GM12878 (cell line): ENCODE data around the gene SYT8. TPM values are rescaled to one million over a fixed set of nuclear protein-coding genes. Genes with fewer than 3 reads are reported as not detected.

Source experiments
- ATAC-seq: fragments of 200-7000 bp; cut with Tn5 transposase; 3 replicates; pipeline ENCODE4 v1.9.1; 2020; ENCODE audit warnings: mild to moderate bottlenecking, moderate library complexity
- BruUV-seq: library from RNA; stranded (reverse); fragments of 400-500 nt; replicated peaks from 2 replicates; lab custom pipeline; 2021; lab: Mats Ljungman, UMichigan
- CTCF ChIA-PET: fragments of 300-600 bp; sonication (Branson Sonifier 250); formaldehyde crosslinking; extraction: SDS; loops from one replicate; lab custom pipeline; 2021; ENCODE audit warnings: inconsistent platforms; lab: Yijun Ruan, JAX
- POLR2A ChIA-PET: fragments of 350-600 bp; formaldehyde crosslinking; extraction: SDS; loops from one replicate; lab custom pipeline; 2021; ENCODE audit warnings: inconsistent platforms; lab: Charles Lee
- RAD21 ChIA-PET: fragments of 300-600 bp; sonication (Branson Sonifier 250); formaldehyde crosslinking; loops from one replicate; lab custom pipeline; 2023; ENCODE audit warnings: antibody characterized with exemption; ENCODE audit not compliant: unreplicated experiment; lab: Charles Lee
- SMC1A ChIA-PET: fragments of 300-600 bp; sonication (Branson Sonifier 250); formaldehyde crosslinking; loops from one replicate; lab custom pipeline; 2023; ENCODE audit not compliant: unreplicated experiment, uncharacterized antibody; lab: Charles Lee
- DNase-seq: peaks from one replicate; pipeline ENCODE4 v3.0.0-alpha.2; 2011; ENCODE audit warnings: low read depth, low spot score
- FAIRE-seq: peaks from 3 replicates; lab custom pipeline; 2011; peaks lifted over from hg19 to GRCh38; lab: Jason Lieb, UNC
- H2AFZ ChIP-seq: 2 replicates; pipeline ENCODE4 v1.6.0; 2011; ENCODE audit warnings: low read depth, low read length, control low read depth; ENCODE audit not compliant: control insufficient read depth
- H3K27ac ChIP-seq: 2 replicates; pipeline ENCODE4 v1.5.1; 2011; ENCODE audit warnings: control low read depth; ENCODE audit not compliant: control insufficient read depth, insufficient read depth
- H3K27me3 ChIP-seq, 2 experiments: replicated peaks in 1 of 2; 2 replicates each; pipeline versions ENCODE4 v1.6.0 to v1.6.1; 2011; ENCODE audit warnings: low read length in 1 of 2; ENCODE audit not compliant: control insufficient read depth in 2 of 2, insufficient read depth in 2 of 2
- H3K36me3 ChIP-seq, 2 experiments: 2 replicates each; pipeline ENCODE4 v1.5.1; 2011; ENCODE audit warnings: low read length in 1 of 2; ENCODE audit not compliant: control insufficient read depth in 2 of 2, insufficient read depth in 2 of 2
- H3K4me1 ChIP-seq: 2 replicates; pipeline ENCODE4 v1.6.1; 2011; ENCODE audit warnings: mild to moderate bottlenecking, low read length, moderate library complexity, mixed read lengths; ENCODE audit not compliant: control insufficient read depth, insufficient read depth
- H3K4me2 ChIP-seq: 2 replicates; pipeline ENCODE4 v1.6.0; 2011; ENCODE audit warnings: control low read depth; ENCODE audit not compliant: control insufficient read depth, insufficient read depth
- H3K4me3 ChIP-seq: fragments of 200-600 bp; sonication (generic); 2 replicates; pipeline ENCODE4 v1.5.1; 2016
- H3K79me2 ChIP-seq: 2 replicates; pipeline ENCODE4 v1.6.0; 2011; ENCODE audit warnings: low read length; ENCODE audit not compliant: control insufficient read depth, insufficient read depth
- H3K9ac ChIP-seq: 2 replicates; pipeline ENCODE4 v1.8.0; 2011; ENCODE audit warnings: low read length, control low read depth, mixed read lengths; ENCODE audit not compliant: control insufficient read depth, insufficient read depth
- H3K9me3 ChIP-seq: replicated peaks from 3 replicates; pipeline ENCODE4 v1.5.1; 2011; ENCODE audit warnings: mild to moderate bottlenecking, low read length; ENCODE audit not compliant: control insufficient read depth, insufficient read depth
- H4K20me1 ChIP-seq: 2 replicates; pipeline ENCODE4 v1.6.0; 2011; ENCODE audit not compliant: control insufficient read depth, insufficient read depth
- CREB1 ChIP-seq: IDR thresholded peaks from 2 replicates; pipeline ENCODE4 v1.6.1; 2012; ENCODE audit warnings: low read depth, mild to moderate bottlenecking, inconsistent platforms
- ESRRA ChIP-seq: IDR thresholded peaks from 2 replicates; pipeline ENCODE4 v1.6.1; 2012; ENCODE audit warnings: mild to moderate bottlenecking, low read length, improper control_type of control experiment
- GATAD2B ChIP-seq: fragments of 450-650 bp; conservative IDR thresholded peaks from 2 replicates; pipeline ENCODE4 v1.6.1; 2017; ENCODE audit warnings: low read depth, mild to moderate bottlenecking, moderate library complexity
- NR2C1 ChIP-seq: fragments of 450-650 bp; IDR thresholded peaks from 2 replicates; pipeline ENCODE4 v1.6.1; 2017; ENCODE audit warnings: antibody characterized with exemption, mild to moderate bottlenecking, moderate library complexity
- PAX8 ChIP-seq: fragments of 450-650 bp; IDR thresholded peaks from 2 replicates; pipeline ENCODE4 v1.6.1; 2017; ENCODE audit warnings: mild to moderate bottlenecking, moderate library complexity
- POLR2AphosphoS5 ChIP-seq: IDR thresholded peaks from 2 replicates; pipeline ENCODE4 v1.6.1; 2011; ENCODE audit warnings: mild to moderate bottlenecking, low read length, inconsistent platforms
- POU2F2 ChIP-seq: IDR thresholded peaks from 3 replicates; pipeline ENCODE4 v1.6.1; 2011; ENCODE audit warnings: low read depth, mild to moderate bottlenecking, low read length, borderline replicate concordance
- ZNF592 ChIP-seq: fragments of 450-650 bp; IDR thresholded peaks from 2 replicates; pipeline ENCODE4 v1.6.1; 2017; ENCODE audit warnings: mild to moderate bottlenecking, moderate library complexity
- WGBS: methylation state at CpG from one replicate; pipeline ENCODE4 v1.1.6; 2016; ENCODE audit warnings: low lambda C conversion rate; ENCODE audit not compliant: insufficient replicate concordance, insufficient coverage; ENCODE audit errors: missing lambda C conversion rate; 5-methylcytosine and 5-hydroxymethylcytosine counted together
- in situ Hi-C: fragments of 300-500 bp; cut with MboI; formaldehyde crosslinking; loops from 9 replicates; pipeline ENCODE4 v1.14.3; 2018; ENCODE audit warnings: mixed read lengths
- intact Hi-C: fragments of 100-400 bp; cut with micrococcal nuclease; formaldehyde crosslinking; loops from one replicate; pipeline ENCODE4 v1.14.2; 2022; ENCODE audit not compliant: unreplicated experiment
- polyA plus RNA-seq, 11 experiments: library from polyadenylated mRNA; depleted of rRNA in 4 of 11; unstranded in 6 of 11; stranded (reverse) in 5 of 11; fragments of >200 nt; fragmentation: Nextera tagmentation in 4 of 11; fragmentation: Illumina TruSeq in 1 of 11; extraction: Ambion mirVana in 4 of 11; extraction: Trizol in 1 of 11; gene quantifications; 1 replicate in 1 of 11; 2 replicates in 10 of 11; pipeline versions ENCODE4 v1.2.1 to v1.2.3, GENCODE V29; 2011 to 2016; ENCODE audit warnings: inconsistent platforms in 2 of 11, missing spikeins in 2 of 11, low read depth in 1 of 11
- total RNA-seq, 4 experiments: library from RNA; depleted of rRNA in 3 of 4; stranded (reverse); fragments of >200 nt in 3 of 4; fragmentation: Illumina TruSeq in 1 of 4; extraction: Trizol in 1 of 4; gene quantifications; 2 replicates each; pipeline versions ENCODE4 v1.2.1 to v1.2.3, GENCODE V29; 2013 to 2021
- TF ChIP-seq, protein P1 (sequence below): IDR thresholded peaks from 2 replicates; pipeline ENCODE4 v1.6.1; 2011; ENCODE audit warnings: borderline replicate concordance, low read depth, mild to moderate bottlenecking, moderate library complexity, mixed read lengths, low read length; ENCODE audit not compliant: insufficient read depth; ENCODE audit errors: extremely low read length

SYT8 gene
- total and polyA plus RNA-seq, 10 of the 15 experiments (the other 5 are each of a cell fraction or from before 2014, with no cell fraction given): 0.44 TPM; not detected in 9

GRCh38 chr11:1840780-1841480, 6.1 kb downstream of the SYT8 start (continued):
- TF ChIP-seq GATAD2B (no peak), POU2F2 (no peak), PAX8 (no peak), CREB1 (no peak), NR2C1 (no peak)

DNA sequence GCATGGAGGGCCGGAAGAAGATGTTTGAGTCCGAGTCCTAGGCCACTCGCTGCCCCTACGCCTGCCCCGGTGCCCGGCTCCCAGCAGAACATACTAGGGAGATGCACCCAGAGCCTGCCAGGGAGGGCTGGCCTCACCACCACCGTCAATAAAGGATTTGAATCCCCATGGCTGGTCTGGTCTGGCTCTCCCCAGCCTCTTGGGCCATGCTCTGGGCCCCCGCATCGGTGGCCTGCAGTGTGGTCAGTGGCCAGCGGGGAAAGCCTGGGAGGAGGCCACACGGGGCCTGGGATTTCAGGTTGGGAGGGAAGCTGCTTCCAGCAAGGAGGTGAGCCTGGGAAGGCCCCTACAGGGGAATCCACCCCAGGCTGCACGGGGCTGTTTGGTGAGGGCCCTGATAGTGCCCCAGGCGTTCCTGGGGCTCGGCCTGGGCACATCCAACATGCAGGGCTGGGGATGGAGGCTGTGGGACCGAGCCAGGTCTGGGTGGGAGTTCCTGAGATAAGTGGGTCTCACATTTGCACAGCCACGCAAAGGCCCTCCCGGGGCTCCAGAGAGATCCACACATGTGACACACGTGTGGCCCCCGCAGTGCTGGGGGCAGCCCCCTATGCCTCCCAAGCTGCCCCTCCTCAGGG, 6.8 kb downstream of the SYT8 start:
- FAIRE-seq: no peak
- WGBS: 73% methylated on average over 19 of the region's 19 CpGs
- ChIA-PET SMC1A (interaction anchor here (1.4 kb wide), 1 partner anchor 14 kb away, joined by 3 read pairs; no protein-coding TSS in a partner anchor), POLR2A (no interaction called here)
- BruUV-seq: no TSS peak
- Histone ChIP-seq H2AFZ (no peak overlapping the region), H3K4me1 (peaks cover 31% of the 10 kb centered on the region)
- no peak for TF ChIP-seq ZNF592
- TF ChIP-seq POLR2AphosphoS5: no peak
- TF ChIP-seq ESRRA: no peak
- TF ChIP-seq, protein P1, sequence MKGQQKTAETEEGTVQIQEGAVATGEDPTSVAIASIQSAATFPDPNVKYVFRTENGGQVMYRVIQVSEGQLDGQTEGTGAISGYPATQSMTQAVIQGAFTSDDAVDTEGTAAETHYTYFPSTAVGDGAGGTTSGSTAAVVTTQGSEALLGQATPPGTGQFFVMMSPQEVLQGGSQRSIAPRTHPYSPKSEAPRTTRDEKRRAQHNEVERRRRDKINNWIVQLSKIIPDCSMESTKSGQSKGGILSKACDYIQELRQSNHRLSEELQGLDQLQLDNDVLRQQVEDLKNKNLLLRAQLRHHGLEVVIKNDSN: peak; percentile 1
- TF ChIP-seq, all 136 proteins: peak for 1
- Histone ChIP-seq H3K9me3 (no peaks in the 10 kb centered on the region), H3K4me3 (no peak overlapping the region), H3K79me2 (no peaks in the 10 kb centered on the region), H3K27ac (no peak overlapping the region), H3K27me3 (no peaks in the 10 kb centered on the region; a peak in 1 of 4 replicates), H3K36me3 (no peaks in the 10 kb centered on the region), H3K9ac (no peak overlapping the region), H3K4me2 (no peak overlapping the region), H4K20me1 (no peaks in the 10 kb centered on the region)
- ChIA-PET CTCF (no interaction called here), RAD21 (no interaction called here)
- intact Hi-C loops: no loop called here
- in situ Hi-C loops: no loop called here
- ATAC-seq: no peak
- DNase-seq: no peak
